Stimulated activated effector memory CD8-positive, alpha-beta T cell treated with anti-CD3 and anti-CD28 coated beads, Interleukin-12 subunit alpha, Interleukin-12 subunit beta, amount 100 ng/mL, for 72 hours (primary cell): ENCODE results near the gene ENOX1.

Experiments used
- ATAC-seq: fragments of 150-1000 bp; cut with Tn5 transposase; 2 replicates; pipeline ENCODE4 v1.10.0; 2021
- DNase-seq, 2 donors: peaks; one replicate each; pipeline ENCODE4 v3.0.0; 2021 to 2022; ENCODE audit warnings: low spot score in 2 of 2
- H3K27ac Mint-ChIP-seq: one replicate; pipeline ENCODE4 v1.8.0; 2022; ENCODE audit warnings: mild to moderate bottlenecking, mixed read lengths
- H3K36me3 Mint-ChIP-seq: one replicate; pipeline ENCODE4 v1.8.0; 2022; ENCODE audit warnings: mild to moderate bottlenecking, mixed read lengths
- H3K4me1 Mint-ChIP-seq: one replicate; pipeline ENCODE4 v1.8.0; 2022; ENCODE audit warnings: mixed read lengths
- H3K4me3 Mint-ChIP-seq: one replicate; pipeline ENCODE4 v1.8.0; 2022; ENCODE audit warnings: mild to moderate bottlenecking, mixed read lengths
- H3K9me3 Mint-ChIP-seq: one replicate; pipeline ENCODE4 v1.8.0; 2022; ENCODE audit warnings: mixed read lengths

The ENOX1 gene

GRCh38 chr13:43580280-43580679, 206.5 kb downstream of the ENOX1 start:
- Mint-ChIP-seq H3K4me1 (no peaks in the 10 kb centered on the region), H3K9me3 (no peaks in the 10 kb centered on the region), H3K36me3 (no peaks in the 10 kb centered on the region), H3K27ac (no peak overlapping the region), H3K4me3 (no peak overlapping the region)
- DNase-seq (no peak), ATAC-seq (no peak)

- no peak overlapping the region for H3K4me3 Mint-ChIP-seq
- H3K4me1 Mint-ChIP-seq = no peaks in the 10 kb centered on the region
- H3K36me3 Mint-ChIP-seq = no peaks in the 10 kb centered on the region
- DNase-seq = no peak
- H3K27ac Mint-ChIP-seq = no peak overlapping the region
- ATAC-seq = no peak
- H3K9me3 Mint-ChIP-seq = no peaks in the 10 kb centered on the region
Measured at GRCh38 chr13:43579321-43579720, 207.5 kb downstream of the ENOX1 start.

GRCh38 chr13:43574605-43575004, 212.2 kb downstream of the ENOX1 start:
- no peak for DNase-seq
- Mint-ChIP-seq H3K27ac (no peak overlapping the region), H3K4me3 (no peak overlapping the region), H3K36me3 (no peaks in the 10 kb centered on the region), H3K4me1 (no peaks in the 10 kb centered on the region), H3K9me3 (no peaks in the 10 kb centered on the region)
- no peak for ATAC-seq

GRCh38 chr13:43573802-43574514, 212.8 kb downstream of the ENOX1 start:
- ATAC-seq (no peak), DNase-seq (no peak)
- no peak overlapping the region for H3K27ac Mint-ChIP-seq
- no peaks in the 10 kb centered on the region for H3K9me3 Mint-ChIP-seq
- H3K4me1 Mint-ChIP-seq = no peaks in the 10 kb centered on the region
- no peak overlapping the region for H3K4me3 Mint-ChIP-seq
- no peaks in the 10 kb centered on the region for H3K36me3 Mint-ChIP-seq

- Mint-ChIP-seq H3K9me3 (no peaks in the 10 kb centered on the region), H3K27ac (no peak overlapping the region), H3K4me1 (no peaks in the 10 kb centered on the region), H3K36me3 (no peaks in the 10 kb centered on the region), H3K4me3 (no peak overlapping the region)
- no peak for DNase-seq
- no peak for ATAC-seq
Measured at GRCh38 chr13:43573361-43573740, 213.4 kb downstream of the ENOX1 start.

- Mint-ChIP-seq H3K9me3 (no peaks in the 10 kb centered on the region), H3K4me3 (no peak overlapping the region), H3K36me3 (no peaks in the 10 kb centered on the region), H3K27ac (no peak overlapping the region), H3K4me1 (no peaks in the 10 kb centered on the region)
- ATAC-seq = no peak
- DNase-seq = no peak
Measured at GRCh38 chr13:43572656-43573360, 214.0 kb downstream of the ENOX1 start.

- no peaks in the 10 kb centered on the region for H3K36me3 Mint-ChIP-seq
- ATAC-seq = no peak
- H3K27ac Mint-ChIP-seq = no peak overlapping the region
- no peak for DNase-seq
- no peaks in the 10 kb centered on the region for H3K9me3 Mint-ChIP-seq
- no peak overlapping the region for H3K4me3 Mint-ChIP-seq
- no peaks in the 10 kb centered on the region for H3K4me1 Mint-ChIP-seq
Measured at GRCh38 chr13:43569658-43570057, 217.1 kb downstream of the ENOX1 start.

- no peak overlapping the region for H3K27ac Mint-ChIP-seq
- H3K4me3 Mint-ChIP-seq = no peak overlapping the region
- ATAC-seq (no peak), DNase-seq (no peak)
- H3K36me3 Mint-ChIP-seq = no peaks in the 10 kb centered on the region
- no peaks in the 10 kb centered on the region for H3K4me1 Mint-ChIP-seq
- H3K9me3 Mint-ChIP-seq = no peaks in the 10 kb centered on the region
Measured at GRCh38 chr13:43567608-43568007, 219.2 kb downstream of the ENOX1 start.

GRCh38 chr13:43564952-43565351, 221.8 kb downstream of the ENOX1 start:
- no peak for ATAC-seq
- DNase-seq = no peak
- Mint-ChIP-seq H3K36me3 (no peaks in the 10 kb centered on the region), H3K4me3 (no peak overlapping the region), H3K4me1 (no peaks in the 10 kb centered on the region), H3K27ac (no peak overlapping the region), H3K9me3 (no peaks in the 10 kb centered on the region)

GRCh38 chr13:43561081-43561480, 225.7 kb downstream of the ENOX1 start:
- ATAC-seq = no peak

GRCh38 chr13:43558939-43559338, 227.8 kb downstream of the ENOX1 start:
- H3K4me3 Mint-ChIP-seq = no peak overlapping the region
- no peaks in the 10 kb centered on the region for H3K4me1 Mint-ChIP-seq
- no peaks in the 10 kb centered on the region for H3K9me3 Mint-ChIP-seq
- DNase-seq (no peak), ATAC-seq (no peak)
- H3K36me3 Mint-ChIP-seq = no peaks in the 10 kb centered on the region
- H3K27ac Mint-ChIP-seq = no peak overlapping the region

More at GRCh38 chr13:43561081-43561480, 225.7 kb downstream of the ENOX1 start:
- Mint-ChIP-seq H3K4me3 (no peak overlapping the region), H3K4me1 (no peaks in the 10 kb centered on the region), H3K9me3 (no peaks in the 10 kb centered on the region), H3K36me3 (no peaks in the 10 kb centered on the region), H3K27ac (no peak overlapping the region)
- DNase-seq = no peak

GRCh38 chr13:43558326-43558725, 228.4 kb downstream of the ENOX1 start:
- no peaks in the 10 kb centered on the region for H3K9me3 Mint-ChIP-seq
- ATAC-seq (no peak), DNase-seq (no peak)
- no peaks in the 10 kb centered on the region for H3K4me1 Mint-ChIP-seq
- H3K27ac Mint-ChIP-seq = no peak overlapping the region
- H3K36me3 Mint-ChIP-seq = no peaks in the 10 kb centered on the region
- H3K4me3 Mint-ChIP-seq = no peak overlapping the region

GRCh38 chr13:43555667-43556066, 231.1 kb downstream of the ENOX1 start:
- H3K4me3 Mint-ChIP-seq = no peak overlapping the region
- no peaks in the 10 kb centered on the region for H3K9me3 Mint-ChIP-seq
- no peaks in the 10 kb centered on the region for H3K4me1 Mint-ChIP-seq

GRCh38 chr13:43551897-43552456, 234.8 kb downstream of the ENOX1 start:
- H3K36me3 Mint-ChIP-seq = no peaks in the 10 kb centered on the region
- no peak overlapping the region for H3K27ac Mint-ChIP-seq
- no peaks in the 10 kb centered on the region for H3K9me3 Mint-ChIP-seq
- H3K4me1 Mint-ChIP-seq = no peaks in the 10 kb centered on the region
- H3K4me3 Mint-ChIP-seq = no peak overlapping the region
- ATAC-seq = no peak
- no peak for DNase-seq

More at GRCh38 chr13:43555667-43556066, 231.1 kb downstream of the ENOX1 start:
- H3K27ac Mint-ChIP-seq = no peak overlapping the region
- no peaks in the 10 kb centered on the region for H3K36me3 Mint-ChIP-seq
- DNase-seq (no peak), ATAC-seq (no peak)

GRCh38 chr13:43546816-43547215, 240.0 kb downstream of the ENOX1 start:
- no peak for ATAC-seq
- no peaks in the 10 kb centered on the region for H3K9me3 Mint-ChIP-seq
- no peak for DNase-seq
- no peak overlapping the region for H3K27ac Mint-ChIP-seq
- no peak overlapping the region for H3K4me3 Mint-ChIP-seq
- H3K36me3 Mint-ChIP-seq = no peaks in the 10 kb centered on the region
- H3K4me1 Mint-ChIP-seq = no peaks in the 10 kb centered on the region

GRCh38 chr13:43546251-43546650, 240.5 kb downstream of the ENOX1 start:
- no peak overlapping the region for H3K27ac Mint-ChIP-seq
- H3K4me3 Mint-ChIP-seq = no peak overlapping the region
- DNase-seq (no peak), ATAC-seq (no peak)
- H3K36me3 Mint-ChIP-seq = no peaks in the 10 kb centered on the region
- H3K9me3 Mint-ChIP-seq = no peaks in the 10 kb centered on the region
- no peaks in the 10 kb centered on the region for H3K4me1 Mint-ChIP-seq
